GM10847 (cell line): ENCODE data around the gene FBXL4.

Experiments
- POLR2A ChIP-seq: IDR thresholded peaks from 2 replicates; pipeline ENCODE4 v1.6.1; 2011; ENCODE audit not compliant: insufficient read length; ENCODE audit errors: extremely low read depth

FBXL4 gene

DNA sequence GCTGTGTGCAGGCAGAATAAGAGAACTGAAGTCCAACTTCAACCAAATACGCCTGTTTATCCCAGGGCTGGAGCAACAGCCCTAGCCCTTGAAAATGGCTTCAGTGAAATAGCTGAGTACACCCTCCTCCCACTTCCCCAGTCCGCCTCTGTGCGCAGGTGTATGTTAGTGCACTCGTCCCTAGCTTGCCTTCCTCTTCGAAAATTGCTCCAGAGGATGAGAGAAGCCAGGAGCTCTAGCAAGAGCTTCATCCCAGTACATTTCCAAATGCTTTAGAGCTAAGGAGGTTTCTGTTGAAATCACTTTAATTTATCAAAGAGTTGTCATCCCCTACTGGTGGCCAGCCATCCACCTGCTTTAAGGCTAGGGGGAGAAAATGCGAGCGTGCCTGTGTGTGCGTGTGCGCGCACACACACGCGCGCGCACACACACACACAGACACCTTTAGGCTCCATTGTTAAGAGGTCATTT, 118.8 kb downstream of the FBXL4 start:
- no peak for TF ChIP-seq POLR2A

DNA sequence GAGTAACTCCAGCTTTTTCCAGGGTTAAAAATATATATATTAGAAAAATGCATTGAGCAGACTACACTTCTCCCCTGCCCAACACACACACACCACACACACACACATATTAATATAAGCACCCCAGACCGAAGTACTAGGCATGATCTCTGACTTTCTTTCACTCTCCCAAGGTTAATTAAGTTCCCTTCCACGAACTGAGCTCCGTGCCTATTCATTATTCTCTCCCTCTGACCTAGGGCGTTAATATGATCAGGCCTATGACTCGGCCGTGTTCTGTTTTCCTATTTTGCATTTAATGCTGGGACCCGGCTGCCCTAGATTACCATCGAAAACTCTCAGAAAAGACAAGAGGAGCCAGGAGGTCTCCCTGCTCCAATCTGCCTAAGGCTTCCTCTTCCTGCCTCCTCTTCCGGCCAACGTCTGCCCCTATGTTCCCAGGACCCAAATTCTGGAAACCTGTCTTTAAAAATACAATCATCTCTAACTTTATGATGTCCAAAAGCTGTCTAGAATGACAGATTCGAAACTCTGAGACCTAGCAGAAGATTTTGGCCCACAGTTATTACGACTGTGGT, 119.4 kb downstream of the FBXL4 start:
- no peak for TF ChIP-seq POLR2A

DNA sequence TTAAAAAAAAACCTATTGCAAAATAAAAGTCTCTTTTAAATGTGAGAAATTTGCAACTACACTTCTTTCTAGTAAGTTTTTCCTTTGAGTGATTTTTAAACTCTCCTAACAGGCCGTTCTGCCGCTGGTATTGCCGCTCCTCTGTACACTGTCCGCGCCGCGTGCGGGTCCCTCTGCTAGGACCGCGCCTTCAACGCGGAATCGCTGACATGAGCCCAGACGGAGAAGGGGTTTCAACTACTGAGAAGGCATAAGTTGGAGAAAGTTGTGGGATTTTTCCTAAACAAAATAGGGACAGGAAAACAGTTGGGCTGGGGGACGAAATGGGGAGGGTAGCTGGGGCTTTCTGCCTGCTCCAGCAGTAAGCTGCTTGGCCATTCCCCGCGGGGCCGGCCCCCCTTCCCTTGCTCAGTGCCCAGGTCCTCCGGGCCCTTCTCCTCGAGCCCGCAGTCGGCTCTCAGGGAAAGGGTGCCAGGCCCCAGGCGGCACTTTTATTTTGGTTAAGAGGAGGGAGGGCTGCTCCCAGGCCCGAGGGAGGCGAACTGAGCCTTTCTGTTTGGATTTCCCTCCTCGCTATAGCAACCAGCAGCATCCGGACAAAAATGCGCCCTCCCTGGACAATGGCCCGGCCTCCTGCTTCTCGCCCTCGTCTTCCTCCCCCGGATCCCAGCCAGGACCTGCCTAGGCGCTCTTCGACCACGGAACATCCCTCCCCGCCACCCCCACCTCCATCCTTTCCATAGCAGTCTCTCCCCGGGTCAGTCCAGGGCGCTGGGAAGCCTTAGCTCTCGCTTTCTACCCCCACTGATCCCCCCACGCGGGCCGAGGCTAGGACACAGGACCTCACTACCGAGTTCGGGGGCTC, 120.2 kb downstream of the FBXL4 start:
- TF ChIP-seq POLR2A = no peak

DNA sequence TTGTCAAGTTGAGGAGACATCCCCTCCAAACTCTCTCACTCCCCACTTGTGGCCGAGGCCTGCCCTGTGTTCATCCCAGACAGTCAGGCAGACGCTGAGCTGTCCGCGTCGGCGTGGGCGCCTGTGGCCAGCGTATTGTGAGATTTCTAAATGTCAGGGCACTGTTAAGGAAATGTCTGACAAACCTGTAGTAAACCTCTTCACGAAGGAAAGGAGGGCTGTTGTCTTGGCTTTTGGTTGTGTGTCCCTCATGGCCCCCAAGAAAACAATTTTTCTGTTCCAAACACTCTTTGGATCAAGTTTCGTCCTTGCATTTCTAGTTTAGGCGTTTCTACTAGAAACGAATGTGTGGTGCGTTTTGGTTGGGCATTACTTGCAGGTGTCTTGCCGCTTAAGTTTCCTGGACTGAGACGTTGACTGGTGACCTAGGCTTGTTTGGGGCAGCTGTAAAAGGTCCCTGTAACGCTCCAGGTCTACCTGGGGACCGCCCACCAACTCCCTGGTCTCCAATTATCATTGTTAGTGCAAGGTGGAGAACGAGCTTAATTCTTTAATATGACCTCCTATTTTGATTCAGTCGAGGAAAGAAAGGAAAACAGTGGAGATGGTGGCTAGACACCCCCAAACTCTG, 122.0 kb downstream of the FBXL4 start:
- no peak for TF ChIP-seq POLR2A

DNA sequence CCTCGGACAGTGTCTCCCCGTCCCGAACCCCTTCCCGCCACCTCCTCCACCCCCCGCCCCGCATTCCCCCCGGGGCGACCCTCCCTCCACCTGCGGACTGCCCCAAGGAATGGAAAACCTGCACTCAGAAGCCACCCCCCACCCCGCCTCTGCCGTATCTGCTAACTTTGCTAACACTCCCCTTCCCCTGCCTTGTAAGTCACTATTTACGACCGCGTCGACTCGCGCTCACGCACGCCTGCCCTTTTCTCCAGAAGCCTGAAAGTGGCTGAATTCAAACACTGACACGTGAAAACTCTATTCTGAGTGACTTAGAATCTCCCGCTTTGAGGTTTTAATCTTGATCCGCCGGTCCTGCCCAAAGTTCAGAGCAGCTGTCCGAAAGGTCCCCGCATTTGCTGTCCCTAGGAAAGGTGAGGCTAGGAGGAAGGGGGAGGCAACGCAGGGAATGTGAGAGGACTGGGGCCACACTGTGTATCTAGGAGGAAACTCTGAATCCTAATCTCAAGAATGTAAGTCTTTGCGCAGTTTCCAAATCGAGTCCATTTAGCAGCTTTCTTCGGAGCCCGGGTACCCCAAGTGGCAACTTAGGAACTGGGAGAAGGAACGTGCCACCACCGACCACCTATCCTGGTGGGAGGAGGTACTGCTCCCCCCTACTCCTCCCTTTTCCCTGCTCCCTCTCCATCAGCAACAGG, 122.7 kb downstream of the FBXL4 start:
- TF ChIP-seq POLR2A = no peak

DNA sequence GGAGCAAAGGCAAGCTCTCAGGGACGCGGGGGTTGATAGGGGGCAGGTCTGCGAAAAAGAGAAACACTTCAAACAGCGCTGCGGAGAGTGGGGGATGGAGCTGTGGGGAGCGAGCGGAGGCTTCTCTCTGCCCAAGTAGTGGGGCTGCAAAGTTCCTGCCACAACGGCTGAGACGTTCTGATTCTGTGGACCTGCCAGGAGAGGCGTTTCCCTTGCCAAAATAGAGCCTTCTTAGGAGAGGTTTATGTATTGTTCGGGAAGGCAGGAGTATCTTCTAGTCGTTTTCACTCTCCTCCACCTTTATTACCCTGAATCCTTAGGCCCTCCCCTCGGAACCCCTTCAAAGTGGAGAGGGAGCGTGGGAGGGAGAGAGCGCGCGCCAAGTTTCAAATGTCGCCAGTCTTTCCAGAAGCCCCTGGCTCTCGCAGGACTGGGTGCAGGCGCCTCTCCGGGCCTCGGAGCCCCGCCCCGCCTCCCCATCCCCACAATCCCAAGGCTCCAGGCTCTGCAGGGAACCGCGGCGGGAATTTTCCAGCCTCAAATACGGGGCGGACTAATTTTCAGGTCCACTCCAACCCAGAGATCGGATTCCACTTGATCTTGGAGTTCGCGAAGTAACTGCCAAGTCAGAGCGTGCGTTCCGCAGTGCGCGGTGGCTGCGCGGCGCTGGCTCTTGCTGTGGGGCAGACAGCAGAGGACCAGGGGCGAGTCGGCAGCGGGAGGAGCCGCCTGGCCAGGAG, 123.4 kb downstream of the FBXL4 start:
- no peak for TF ChIP-seq POLR2A

DNA sequence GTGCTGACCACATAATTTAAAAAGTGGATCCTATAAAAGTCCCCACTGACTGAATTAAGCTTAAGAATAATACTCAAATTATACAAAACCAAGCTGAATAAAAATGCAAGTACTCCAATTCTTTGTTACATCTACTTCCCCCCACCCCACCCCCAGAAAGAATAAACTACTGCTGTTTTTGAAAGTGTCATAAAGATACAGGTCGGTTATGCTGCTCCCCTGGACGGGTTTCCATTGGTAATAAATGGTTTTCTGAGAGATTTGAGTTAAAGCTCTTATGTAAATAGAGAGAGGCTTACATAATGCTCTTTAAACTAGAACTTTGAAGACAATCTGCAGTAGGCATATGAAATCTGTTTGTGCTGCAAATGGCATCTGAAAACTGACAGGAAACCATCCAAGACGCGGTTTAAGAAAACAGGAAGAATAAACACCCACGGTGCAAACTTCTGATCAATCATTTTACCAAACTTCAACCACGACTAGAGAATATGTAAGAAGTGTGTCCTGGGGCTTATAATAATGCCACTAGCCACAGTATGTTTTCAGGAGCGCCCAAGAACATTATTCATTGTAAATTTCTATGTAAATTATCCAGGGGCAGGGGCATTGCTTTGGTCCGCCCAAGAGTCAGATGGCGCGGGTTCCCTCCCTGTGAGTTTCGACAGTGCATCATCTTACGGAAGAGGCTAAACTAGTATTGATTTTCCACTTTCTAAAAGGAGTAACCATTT, 124.2 kb downstream of the FBXL4 start:
- TF ChIP-seq POLR2A = no peak

DNA sequence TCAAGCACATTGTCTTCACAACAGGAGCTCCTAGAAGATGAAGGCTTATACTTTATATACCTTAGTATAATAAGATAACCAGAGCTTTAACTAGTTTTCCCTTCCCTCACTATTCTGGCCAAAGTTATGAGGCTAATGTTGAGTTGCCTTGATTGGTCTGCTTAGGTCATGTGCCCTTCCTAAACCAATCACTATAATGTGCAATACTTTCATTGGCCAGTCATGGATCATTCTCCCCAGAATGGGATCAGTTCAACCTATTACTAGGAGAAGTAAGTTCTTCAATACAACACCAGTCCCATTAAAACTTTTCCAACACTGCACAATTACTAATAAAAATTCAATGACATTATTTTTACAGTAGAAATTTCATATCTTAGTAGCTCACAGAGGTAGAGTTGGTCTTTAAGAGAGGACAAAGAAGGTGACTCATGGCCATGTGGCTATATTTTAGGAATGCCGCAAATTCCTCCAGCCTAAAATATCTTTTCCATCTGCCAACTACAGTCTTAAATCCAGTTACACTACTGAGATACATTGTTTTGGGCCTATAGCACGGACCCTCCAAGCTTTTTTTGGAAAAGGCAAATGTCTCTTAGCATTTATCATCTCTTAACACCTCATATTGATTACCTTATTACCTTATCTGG, 125.9 kb downstream of the FBXL4 start:
- TF ChIP-seq POLR2A = no peak
